Loucy (cell line): ENCODE measurements around the gene MPHOSPH8.
"Not testable (repeated sequence)": the region's sequence is repeated elsewhere in the genome, so short reads cannot be mapped to it uniquely, and the experiment has no call there.

Experiments used
- H2AFZ ChIP-seq: fragments of 200-600 bp; sonication (generic); 2 replicates; pipeline ENCODE4 v1.6.0; 2016; ENCODE audit warnings: antibody characterized with exemption, mild to moderate bottlenecking, low read length, moderate library complexity
- H3F3A ChIP-seq: fragments of 200-600 bp; 2 replicates; pipeline ENCODE4 v1.6.0; 2016; ENCODE audit warnings: antibody characterized with exemption, low read depth, mild to moderate bottlenecking
- H3K27me3 ChIP-seq: fragments of 200-600 bp; sonication (generic); 2 replicates; pipeline ENCODE4 v1.6.1; 2014; ENCODE audit warnings: low read length, mild to moderate bottlenecking; ENCODE audit not compliant: insufficient read depth, poor library complexity, severe bottlenecking
- H3K36me3 ChIP-seq: fragments of 200-600 bp; sonication (generic); 2 replicates; pipeline ENCODE4 v1.6.1; 2016; ENCODE audit warnings: low read length; ENCODE audit not compliant: insufficient read depth
- H3K4me1 ChIP-seq: fragments of 200-600 bp; sonication (generic); 2 replicates; pipeline ENCODE4 v1.5.1; 2014; ENCODE audit warnings: low read length, mild to moderate bottlenecking; ENCODE audit not compliant: insufficient read depth, poor library complexity, severe bottlenecking
- H3K4me2 ChIP-seq: fragments of 200-600 bp; sonication (generic); 2 replicates; pipeline ENCODE4 v1.6.0; 2014; ENCODE audit warnings: antibody characterized with exemption, low read length, low read depth, mild to moderate bottlenecking; ENCODE audit not compliant: poor library complexity, severe bottlenecking
- H3K4me3 ChIP-seq: fragments of 200-600 bp; sonication (generic); 2 replicates; pipeline ENCODE4 v1.5.1; 2014; ENCODE audit warnings: low read length, mild to moderate bottlenecking, mixed read lengths; ENCODE audit not compliant: poor library complexity, severe bottlenecking
- H3K79me2 ChIP-seq: fragments of 200-600 bp; sonication (generic); 2 replicates; pipeline ENCODE4 v1.6.1; 2014; ENCODE audit warnings: low read length; ENCODE audit not compliant: insufficient read depth
- H3K9ac ChIP-seq: fragments of 200-600 bp; sonication (generic); 2 replicates; pipeline ENCODE4 v1.6.0; 2014; ENCODE audit warnings: mild to moderate bottlenecking, low read depth, low read length, moderate library complexity; ENCODE audit not compliant: poor library complexity, severe bottlenecking
- H3K9me2 ChIP-seq: fragments of 200-600 bp; sonication (generic); replicated peaks from 2 replicates; pipeline ENCODE4 v1.6.1; 2016; ENCODE audit warnings: low read depth, low read length, mixed read lengths
- H3K9me3 ChIP-seq: fragments of 200-600 bp; sonication (generic); 2 replicates; pipeline ENCODE4 v1.6.1; 2014; ENCODE audit warnings: mild to moderate bottlenecking, antibody characterized with exemption, low read length, low read depth; ENCODE audit not compliant: insufficient read depth
- H4K20me1 ChIP-seq: fragments of 200-600 bp; sonication (generic); 2 replicates; pipeline ENCODE4 v1.6.0; 2014; ENCODE audit warnings: antibody characterized with exemption, low read length, mild to moderate bottlenecking; ENCODE audit not compliant: insufficient read depth, poor library complexity, severe bottlenecking
- EZH2phosphoT487 ChIP-seq: fragments of 200-600 bp; IDR thresholded peaks from 2 replicates; pipeline ENCODE4 v1.6.1; 2018; ENCODE audit warnings: antibody characterized with exemption, mild to moderate bottlenecking, moderate library complexity, borderline replicate concordance
- TF ChIP-seq, protein P1 (sequence below): fragments of 200-600 bp; sonication (generic); conservative IDR thresholded peaks from 2 replicates; pipeline ENCODE4 v1.5.1; 2014; ENCODE audit warnings: mild to moderate bottlenecking, antibody characterized with exemption, low read length

Gene MPHOSPH8

DNA sequence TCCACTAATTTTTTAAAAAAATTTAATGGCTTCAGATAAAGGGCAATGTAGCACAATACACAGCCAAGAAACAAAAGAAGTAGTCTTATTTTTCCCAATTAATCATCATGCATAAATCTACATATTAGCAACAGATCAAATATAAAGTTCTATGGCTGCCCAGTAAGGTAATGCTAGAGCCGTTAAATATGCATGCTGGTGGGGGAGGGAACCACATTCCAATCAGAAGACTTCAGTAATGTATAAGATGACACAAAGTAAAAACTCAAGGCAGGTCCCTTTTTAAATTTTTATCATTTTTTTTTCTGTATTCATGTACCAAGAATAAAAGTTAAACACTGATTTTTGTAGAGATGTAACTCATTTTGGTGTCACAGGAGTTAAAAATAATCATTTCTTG is 62.0 kb downstream of the MPHOSPH8 start:
- Histone ChIP-seq H3K9me2 (no peaks in the 10 kb centered on the region), H3K4me3 (no peak overlapping the region), H3F3A (no peaks in the 10 kb centered on the region), H3K36me3 (peaks cover 26% of the 10 kb centered on the region; the same call in 1 of the 2 replicates), H3K4me1 (no peaks in the 10 kb centered on the region), H3K79me2 (peaks cover 9% of the 10 kb centered on the region), H3K27me3 (no peaks in the 10 kb centered on the region), H4K20me1 (peaks cover 7% of the 10 kb centered on the region), H3K4me2 (no peak overlapping the region), H3K9ac (no peak overlapping the region), H2AFZ (no peak overlapping the region), H3K9me3 (no peaks in the 10 kb centered on the region)
- TF ChIP-seq, protein P1, sequence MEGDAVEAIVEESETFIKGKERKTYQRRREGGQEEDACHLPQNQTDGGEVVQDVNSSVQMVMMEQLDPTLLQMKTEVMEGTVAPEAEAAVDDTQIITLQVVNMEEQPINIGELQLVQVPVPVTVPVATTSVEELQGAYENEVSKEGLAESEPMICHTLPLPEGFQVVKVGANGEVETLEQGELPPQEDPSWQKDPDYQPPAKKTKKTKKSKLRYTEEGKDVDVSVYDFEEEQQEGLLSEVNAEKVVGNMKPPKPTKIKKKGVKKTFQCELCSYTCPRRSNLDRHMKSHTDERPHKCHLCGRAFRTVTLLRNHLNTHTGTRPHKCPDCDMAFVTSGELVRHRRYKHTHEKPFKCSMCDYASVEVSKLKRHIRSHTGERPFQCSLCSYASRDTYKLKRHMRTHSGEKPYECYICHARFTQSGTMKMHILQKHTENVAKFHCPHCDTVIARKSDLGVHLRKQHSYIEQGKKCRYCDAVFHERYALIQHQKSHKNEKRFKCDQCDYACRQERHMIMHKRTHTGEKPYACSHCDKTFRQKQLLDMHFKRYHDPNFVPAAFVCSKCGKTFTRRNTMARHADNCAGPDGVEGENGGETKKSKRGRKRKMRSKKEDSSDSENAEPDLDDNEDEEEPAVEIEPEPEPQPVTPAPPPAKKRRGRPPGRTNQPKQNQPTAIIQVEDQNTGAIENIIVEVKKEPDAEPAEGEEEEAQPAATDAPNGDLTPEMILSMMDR, result no peak
- TF ChIP-seq EZH2phosphoT487, result no peak

DNA sequence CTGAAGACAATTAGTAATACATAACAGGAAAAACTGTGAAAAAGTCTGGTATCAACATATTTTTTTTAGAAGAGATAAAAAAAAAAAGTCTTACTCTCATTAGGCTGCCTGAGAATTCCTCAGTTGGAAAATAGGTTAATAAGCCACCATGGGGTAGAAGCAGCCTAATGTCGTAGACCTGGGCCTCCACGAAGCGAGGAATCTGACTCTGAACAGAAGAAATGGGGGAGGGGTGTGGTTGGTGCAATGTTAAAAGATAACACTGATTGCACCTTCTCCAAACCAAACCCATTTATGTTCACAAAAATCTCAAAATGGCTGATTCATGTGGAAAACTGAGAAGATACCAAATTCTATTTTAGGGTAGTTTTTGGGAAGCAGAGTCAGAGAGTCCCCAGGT is 62.4 kb downstream of the MPHOSPH8 start:
- Histone ChIP-seq H3K4me3 (no peak overlapping the region), H3K79me2 (peaks cover 9% of the 10 kb centered on the region), H3F3A (no peaks in the 10 kb centered on the region), H3K9me3 (no peaks in the 10 kb centered on the region), H2AFZ (no peak overlapping the region), H3K36me3 (peaks cover 26% of the 10 kb centered on the region; the same call in 1 of the 2 replicates), H3K4me2 (no peak overlapping the region), H3K9me2 (no peaks in the 10 kb centered on the region), H4K20me1 (peaks cover 7% of the 10 kb centered on the region), H3K4me1 (no peaks in the 10 kb centered on the region), H3K27me3 (no peaks in the 10 kb centered on the region), H3K9ac (no peak overlapping the region)
- TF ChIP-seq EZH2phosphoT487, result no peak
- TF ChIP-seq, protein P1, result no peak

DNA sequence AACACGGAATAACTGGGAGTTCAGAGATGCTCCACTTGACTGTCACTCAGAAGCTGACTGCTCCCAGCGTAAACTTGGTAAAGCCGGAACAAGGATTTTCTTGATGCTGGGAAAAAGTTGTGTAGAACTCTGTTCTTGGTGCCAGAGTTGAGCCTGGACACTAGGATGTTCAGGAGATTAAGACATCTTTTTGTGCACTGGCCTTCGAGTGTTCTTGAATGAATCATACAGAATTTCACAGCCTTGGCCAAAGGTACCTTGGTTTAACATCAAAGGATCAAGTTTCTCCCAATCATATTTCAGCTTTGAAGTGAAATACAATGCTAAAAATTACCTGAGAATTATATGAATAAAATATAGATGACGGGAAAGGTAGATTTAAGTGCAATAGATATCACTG is 67.5 kb downstream of the MPHOSPH8 start:
- H3K79me2 ChIP-seq, H4K20me1 ChIP-seq, H3K9ac ChIP-seq, H2AFZ ChIP-seq, H3K4me3 ChIP-seq, H3F3A ChIP-seq, H3K27me3 ChIP-seq, H3K4me1 ChIP-seq, H3K9me2 ChIP-seq, H3K4me2 ChIP-seq, H3K9me3 ChIP-seq: not testable (repeated sequence)
- H3K36me3 ChIP-seq, result peaks cover 18% of the 10 kb centered on the region; the same call in 1 of the 2 replicates

DNA sequence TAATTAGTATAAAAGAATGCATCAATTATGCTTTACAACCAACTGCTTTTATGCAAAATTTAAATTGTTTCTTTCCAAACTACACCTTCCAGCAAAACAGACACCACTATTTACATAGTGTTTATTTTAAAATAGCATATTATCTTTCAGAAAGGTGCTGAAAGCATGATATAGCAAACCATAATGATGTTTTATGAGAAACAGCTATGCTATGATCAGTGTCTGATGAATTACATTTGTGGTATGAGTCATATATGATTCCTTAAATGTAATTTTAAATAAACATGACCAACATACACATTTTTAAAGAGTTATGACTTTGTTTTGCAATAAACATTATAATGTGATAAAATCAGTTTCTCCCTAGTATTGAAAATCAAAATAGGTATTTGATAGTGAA is 68.2 kb downstream of the MPHOSPH8 start:
- H4K20me1 ChIP-seq, H3K9ac ChIP-seq, H2AFZ ChIP-seq, H3K4me1 ChIP-seq, H3K4me3 ChIP-seq, H3K27me3 ChIP-seq, H3K79me2 ChIP-seq, H3K9me3 ChIP-seq, H3K4me2 ChIP-seq, H3K9me2 ChIP-seq, H3F3A ChIP-seq: not testable (repeated sequence)
- peaks cover 17% of the 10 kb centered on the region; the same call in 1 of the 2 replicates for H3K36me3 ChIP-seq

DNA sequence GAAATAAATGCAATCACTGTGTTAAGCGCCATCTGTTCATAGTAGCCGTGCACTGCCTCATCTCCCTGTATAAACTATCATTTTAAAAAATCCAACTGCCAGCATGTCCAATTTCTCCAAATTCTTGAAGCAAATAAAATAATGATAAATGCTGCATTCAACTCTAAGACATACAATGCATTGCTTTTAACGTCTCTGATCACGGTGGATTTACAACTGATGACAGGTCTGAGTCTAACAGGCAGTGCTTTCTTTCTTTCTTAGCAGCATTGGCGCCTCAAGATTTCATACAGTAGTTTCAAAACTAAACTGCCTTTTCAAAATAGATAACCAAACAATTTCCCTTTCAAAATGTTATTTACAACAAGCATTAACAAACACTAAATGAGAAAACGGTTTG is 70.8 kb downstream of the MPHOSPH8 start:
- H3K79me2 ChIP-seq, H3K4me3 ChIP-seq, H3K27me3 ChIP-seq, H3K9me3 ChIP-seq, H2AFZ ChIP-seq, H3K9me2 ChIP-seq, H3K4me1 ChIP-seq, H3K9ac ChIP-seq, H3F3A ChIP-seq, H3K4me2 ChIP-seq: not testable (repeated sequence)
- Histone ChIP-seq H3K36me3 (peaks cover 14% of the 10 kb centered on the region; the same call in 1 of the 2 replicates), H4K20me1 (peaks cover 12% of the 10 kb centered on the region)

DNA sequence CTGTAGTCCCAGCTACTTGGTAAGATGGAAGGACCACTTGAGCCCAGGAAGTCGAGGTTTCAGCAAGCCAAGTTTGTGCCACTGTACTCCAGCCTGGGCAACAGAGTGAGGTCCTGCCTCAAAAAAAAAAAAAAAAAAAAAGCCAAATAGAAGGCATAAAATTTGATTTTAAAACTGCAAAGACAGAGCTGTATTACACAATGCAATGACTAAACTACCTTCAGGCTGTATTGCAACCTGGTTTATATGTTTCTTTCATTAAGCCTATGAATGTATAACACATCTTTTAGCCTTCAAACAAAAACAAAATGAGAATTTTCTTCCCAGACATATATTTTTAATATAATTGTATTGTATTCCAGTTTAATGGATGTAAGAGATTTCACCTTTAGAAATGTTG is 75.6 kb downstream of the MPHOSPH8 start:
- not testable (repeated sequence) for H3K4me1 ChIP-seq, H3K4me2 ChIP-seq, H3K9me3 ChIP-seq, H3K4me3 ChIP-seq, H3K9me2 ChIP-seq, H3F3A ChIP-seq, H3K27me3 ChIP-seq, H3K9ac ChIP-seq, H2AFZ ChIP-seq
- Histone ChIP-seq H3K36me3 (peaks cover 24% of the 10 kb centered on the region; the same call in 1 of the 2 replicates), H4K20me1 (peaks cover 18% of the 10 kb centered on the region), H3K79me2 (peaks cover 22% of the 10 kb centered on the region; the same call in 1 of the 2 replicates)
